Retinal pigment epithelial cell (primary cell): Measurements from ENCODE around the gene SIMC1.
"Not testable (repeated sequence)": the region's sequence is repeated elsewhere in the genome, so short reads cannot be mapped to it uniquely, and the experiment has no call there.

ENCODE experiments used
- DNase-seq: peaks from one replicate; pipeline ENCODE4 v3.0.0-alpha.2; 2010; ENCODE audit warnings: low read depth
- H3K4me3 ChIP-seq: 2 replicates; pipeline ENCODE4 v1.5.1; 2011; ENCODE audit warnings: mild to moderate bottlenecking, low read length, control low read depth, moderate library complexity
- CTCF ChIP-seq: conservative IDR thresholded peaks from 2 replicates; pipeline ENCODE4 v1.5.1; 2011; ENCODE audit warnings: low read depth, low read length, control low read depth, inconsistent platforms

SIMC1 gene

GRCh38 chr5:176198299-176198698 is 39.9 kb upstream of the SIMC1 start:
- H3K4me3 ChIP-seq, DNase-seq: not testable (repeated sequence)

DNA sequence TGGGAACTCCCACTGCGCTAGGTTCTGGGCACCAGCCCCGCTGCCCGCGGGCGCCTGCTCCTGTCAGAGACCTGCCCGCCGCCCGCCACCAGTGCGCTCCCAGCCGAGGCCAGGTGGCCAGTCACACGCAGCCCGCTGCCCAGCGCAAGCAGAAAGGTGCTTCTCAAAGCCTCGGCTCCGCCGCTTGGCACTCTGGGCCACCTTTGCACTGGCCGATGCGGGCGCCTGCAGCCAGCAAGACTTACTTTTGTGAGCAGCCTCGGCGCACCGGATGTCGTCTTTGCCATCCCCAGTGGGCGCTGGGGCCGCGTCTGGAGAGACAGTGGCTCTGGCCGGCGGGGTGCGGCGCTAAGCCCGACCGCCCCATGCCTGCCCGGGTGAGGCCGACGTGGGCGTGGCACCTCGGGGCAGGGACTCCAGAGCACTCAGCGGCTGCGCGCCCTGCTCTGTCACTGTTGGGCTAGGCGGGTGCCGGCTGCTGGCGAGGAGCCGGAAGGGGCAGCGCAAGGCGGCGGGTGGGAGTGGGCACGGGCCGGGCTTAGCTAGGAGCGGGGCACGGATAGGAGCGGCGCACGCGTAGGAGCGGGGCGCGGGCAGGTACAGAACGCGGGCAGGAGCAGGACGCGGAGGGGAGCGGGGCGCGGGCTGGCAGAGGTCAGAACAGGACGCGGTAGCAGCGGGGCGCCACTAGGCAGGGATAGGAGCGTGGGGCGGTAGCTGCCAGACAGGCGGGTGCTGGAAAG is 39.1 kb upstream of the SIMC1 start:
- H3K4me3 ChIP-seq, DNase-seq: not testable (repeated sequence)

DNA sequence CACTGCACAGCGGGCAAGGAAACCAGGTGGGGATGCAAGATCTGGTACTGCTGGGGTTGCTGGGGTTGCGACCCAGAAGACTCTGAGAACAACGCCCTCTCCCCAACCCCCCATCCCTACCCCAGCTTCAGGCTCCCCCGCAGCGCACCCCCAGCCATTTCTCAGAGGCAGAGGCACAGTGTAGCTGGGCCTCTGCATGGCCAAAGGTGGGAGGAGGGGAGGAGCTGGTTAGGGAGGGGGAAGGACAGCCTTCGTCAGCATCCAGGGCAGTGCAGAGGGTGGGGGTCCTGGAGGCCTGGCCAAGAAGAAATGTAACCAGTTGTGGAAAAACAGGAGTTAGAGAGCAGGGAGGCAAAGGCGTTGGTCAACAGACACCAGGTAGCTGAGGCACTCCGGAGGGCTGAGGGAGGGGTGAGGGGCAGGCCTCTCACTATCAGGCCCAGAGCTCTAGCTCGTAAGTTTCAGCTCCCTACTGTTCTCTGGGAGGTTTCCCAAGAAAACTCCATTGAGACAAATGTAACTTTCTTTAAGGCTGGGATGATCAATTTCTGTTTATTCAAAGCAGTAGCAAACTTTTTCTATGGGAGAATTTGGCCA is 38.3 kb upstream of the SIMC1 start:
- H3K4me3 ChIP-seq, DNase-seq: not testable (repeated sequence)

- DNase-seq: no peak
- TF ChIP-seq CTCF: no peak
These were observed 36.4 kb upstream of the SIMC1 start for GRCh38 chr5:176201811-176202210.

DNA sequence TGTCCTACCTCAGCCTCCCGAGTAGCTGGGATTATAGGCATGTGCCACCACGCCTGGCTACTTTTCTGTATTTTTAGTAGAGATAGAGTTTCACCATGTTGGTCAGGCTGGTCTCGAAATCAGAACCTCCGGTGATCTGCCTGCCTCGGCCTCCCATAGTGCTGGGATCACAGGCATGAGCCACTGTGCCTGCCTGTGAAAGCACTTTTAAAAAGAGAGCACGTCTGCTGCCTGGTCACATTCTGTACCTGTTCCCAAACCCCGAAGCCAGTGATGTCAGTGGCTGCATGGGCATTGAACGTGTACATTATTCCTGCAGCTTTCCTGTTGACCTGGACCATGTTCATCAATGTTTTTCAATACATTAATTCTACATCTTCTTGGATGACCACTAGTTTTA is 35.1 kb upstream of the SIMC1 start:
- TF ChIP-seq CTCF: no peak
- H3K4me3 ChIP-seq: no peak overlapping the region
- no peak for DNase-seq

More at GRCh38 chr5:176201811-176202210, 36.4 kb upstream of the SIMC1 start:
- no peak overlapping the region for H3K4me3 ChIP-seq

DNA sequence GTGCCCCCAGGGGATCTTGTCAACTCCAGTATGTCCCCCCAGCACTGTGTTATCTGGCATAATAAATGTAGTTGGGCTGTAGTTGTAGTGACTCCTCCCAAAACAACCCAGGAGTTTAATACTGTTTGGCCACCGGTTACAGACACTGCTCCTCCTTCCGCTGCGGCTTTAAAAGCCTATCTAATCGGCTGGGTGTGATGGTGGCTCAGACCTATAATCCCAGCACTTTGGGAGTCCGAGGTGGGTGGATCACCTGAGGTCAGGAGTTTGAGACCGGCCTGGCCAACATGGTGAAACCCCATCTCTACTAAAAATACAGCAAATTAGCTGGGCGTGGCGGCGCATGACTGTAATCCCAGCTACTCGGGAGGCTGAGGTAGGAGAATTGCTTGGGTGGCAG is 34.7 kb upstream of the SIMC1 start:
- DNase-seq, H3K4me3 ChIP-seq: not testable (repeated sequence)

GRCh38 chr5:176214466-176215021 is 23.7 kb upstream of the SIMC1 start:
- DNase-seq, H3K4me3 ChIP-seq: not testable (repeated sequence)

- not testable (repeated sequence) for H3K4me3 ChIP-seq, DNase-seq
These were observed 21.8 kb upstream of the SIMC1 start for GRCh38 chr5:176216393-176216916.

DNA sequence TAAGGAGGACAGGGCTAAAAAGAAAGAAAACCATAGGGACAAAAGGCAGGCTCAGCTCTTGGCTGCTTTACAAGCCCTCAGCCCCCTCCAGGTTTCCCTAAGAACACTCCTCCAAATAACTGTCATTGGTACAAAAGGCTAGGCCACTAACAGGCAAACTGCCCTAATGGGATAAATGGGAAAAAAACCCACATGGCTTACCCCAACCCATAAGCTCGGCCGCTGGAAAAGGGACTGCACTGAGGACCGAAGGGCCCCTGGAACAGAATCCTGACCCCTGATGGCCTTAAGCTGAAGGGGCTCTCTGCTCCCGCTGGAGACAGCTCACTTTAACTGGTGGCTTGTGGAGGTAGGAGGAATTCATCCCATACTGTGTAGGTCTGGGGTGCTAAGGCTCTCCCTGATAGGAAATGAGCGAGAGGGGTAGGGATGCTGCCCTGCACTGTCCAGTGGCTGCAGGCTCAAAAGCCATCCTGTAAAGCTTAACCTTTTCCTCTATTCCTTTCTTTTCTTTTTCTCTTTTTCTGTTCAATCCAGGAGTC is 21.0 kb upstream of the SIMC1 start:
- not testable (repeated sequence) for H3K4me3 ChIP-seq, DNase-seq

DNA sequence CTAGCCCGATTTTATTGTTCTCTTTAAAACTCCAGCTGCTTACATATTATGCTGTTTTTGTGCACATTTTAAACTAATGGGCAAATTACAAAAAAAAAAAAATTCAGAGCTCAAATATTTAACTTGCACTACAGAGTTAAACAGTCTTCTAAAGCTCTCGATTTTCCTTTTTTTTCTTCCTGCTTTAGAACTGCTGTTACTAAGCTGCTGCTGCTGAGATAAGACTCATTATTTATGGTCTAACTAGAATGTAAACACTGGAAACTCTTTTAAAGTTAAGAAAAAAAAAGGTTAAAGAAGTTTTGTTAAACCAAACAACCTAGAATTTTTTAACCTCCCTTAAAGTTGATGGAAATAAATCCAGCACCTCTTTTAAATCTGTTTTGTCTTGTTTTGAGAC is 20.5 kb upstream of the SIMC1 start:
- not testable (repeated sequence) for DNase-seq, H3K4me3 ChIP-seq

DNA sequence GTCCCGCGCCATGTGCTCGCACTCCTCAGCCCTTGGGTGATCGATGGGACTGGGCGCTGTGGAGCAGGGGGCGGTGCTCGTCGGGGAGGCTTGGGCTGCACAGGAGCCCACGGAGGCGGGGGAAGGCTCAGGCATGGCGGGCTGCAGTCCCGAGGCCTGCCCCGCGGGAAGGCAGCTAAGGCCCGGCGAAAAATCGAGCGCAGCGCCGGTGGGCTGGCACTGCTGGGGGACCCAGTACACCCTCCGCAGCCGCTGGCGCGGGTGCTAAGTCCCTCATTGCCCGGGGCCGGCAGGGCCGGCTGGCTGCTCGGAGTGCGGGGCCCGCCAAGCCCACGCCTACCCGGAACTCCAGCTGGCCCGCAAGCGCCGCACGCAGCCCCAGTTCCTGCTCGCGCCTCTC is 16.2 kb upstream of the SIMC1 start:
- DNase-seq, H3K4me3 ChIP-seq: not testable (repeated sequence)

- H3K4me3 ChIP-seq, DNase-seq: not testable (repeated sequence)
These were observed 9.9 kb upstream of the SIMC1 start for GRCh38 chr5:176228358-176228757.

- DNase-seq, H3K4me3 ChIP-seq: not testable (repeated sequence)
These were observed 5.0 kb upstream of the SIMC1 start for GRCh38 chr5:176233253-176233652.
